K562 (cell line): Measurements from ENCODE around the gene NDFIP1. TPM values are rescaled to one million over a fixed set of nuclear protein-coding genes. Genes with fewer than 3 reads are reported as not detected.
A peak's percentile ranks its signal among the peaks of the same experiment; 100 is the strongest.

Source experiments
- ATAC-seq: fragments of 200-7000 bp; cut with Tn5 transposase; 3 replicates; pipeline ENCODE4 v1.9.1; 2020; ENCODE audit warnings: moderate library complexity
- BruUV-seq: library from RNA; stranded (reverse); fragments of 400-500 nt; replicated peaks from 2 replicates; lab custom pipeline; 2021; lab: Mats Ljungman, UMichigan
- CTCF ChIA-PET: fragments of 300-600 bp; formaldehyde crosslinking; extraction: SDS; loops from one replicate; lab custom pipeline; 2021; ENCODE audit warnings: low intra/inter-chr PET ratio; lab: Yijun Ruan, JAX
- POLR2A ChIA-PET: fragments of 300-600, 350-650 bp; sonication (Branson Sonifier 250); formaldehyde crosslinking; extraction: SDS; loops from one replicate; lab custom pipeline; 2021; ENCODE audit warnings: antibody characterized with exemption, inconsistent platforms; lab: Yijun Ruan, JAX
- DNase-seq, 4 experiments: peaks; one replicate each; pipeline versions ENCODE4 v3.0.0 to v3.0.0-alpha.2; 2011 to 2018; ENCODE audit warnings: low spot score in 3 of 4, mixed read lengths in 3 of 4; ENCODE audit errors: extremely low read depth in 1 of 4
- FAIRE-seq: peaks from 2 replicates; lab custom pipeline; 2011; peaks lifted over from hg19 to GRCh38; lab: Jason Lieb, UNC
- H2AFZ ChIP-seq: 2 replicates; pipeline ENCODE4 v1.6.0; 2011; ENCODE audit warnings: low read depth, low read length, control low read depth, inconsistent platforms
- H3K27ac ChIP-seq: fragments of 200-600 bp; 3 replicates; pipeline ENCODE4 v1.8.0; 2011; ENCODE audit warnings: low read depth, mild to moderate bottlenecking, control low read depth, inconsistent platforms, low read length, moderate library complexity, mixed read lengths; ENCODE audit errors: extremely low read depth
- H3K27me3 ChIP-seq, 2 experiments: fragments of 300-600 bp in 1 of 2; 2 replicates in 1 of 2; 3 replicates in 1 of 2; pipeline versions ENCODE4 v1.6.0 to v1.8.0; 2011; ENCODE audit warnings: inconsistent platforms in 2 of 2, low read length in 2 of 2, mild to moderate bottlenecking in 1 of 2, mixed read lengths in 1 of 2, moderate library complexity in 1 of 2; ENCODE audit not compliant: control insufficient read depth in 2 of 2, insufficient read depth in 2 of 2
- H3K36me3 ChIP-seq: fragments of 300-600 bp; 3 replicates; pipeline ENCODE4 v1.8.0; 2011; ENCODE audit warnings: mild to moderate bottlenecking, low read length, inconsistent platforms; ENCODE audit not compliant: control insufficient read depth, insufficient read depth
- H3K4me1 ChIP-seq, 2 experiments: fragments of 200-600 bp in 1 of 2; replicated peaks in 1 of 2; 2 replicates in 1 of 2; 3 replicates in 1 of 2; pipeline versions ENCODE4 v1.5.1 to v1.8.0; 2011; ENCODE audit warnings: inconsistent platforms in 2 of 2, low read length in 2 of 2, mild to moderate bottlenecking in 1 of 2, mixed read lengths in 1 of 2, moderate library complexity in 1 of 2; ENCODE audit not compliant: control insufficient read depth in 2 of 2, insufficient read depth in 2 of 2
- H3K4me2 ChIP-seq: 2 replicates; pipeline ENCODE4 v1.6.1; 2011; ENCODE audit warnings: low read length, control low read depth, inconsistent platforms, mixed read lengths; ENCODE audit not compliant: insufficient read depth
- H3K4me3 ChIP-seq: fragments of 200-600 bp; sonication (generic), shearing (Covaris generic); 2 replicates; pipeline ENCODE4 v1.5.1; 2016; ENCODE audit warnings: control low read depth, inconsistent platforms
- H3K79me2 ChIP-seq: fragments of 200-600 bp; 3 replicates; pipeline ENCODE4 v1.8.0; 2011; ENCODE audit warnings: low read length, inconsistent platforms; ENCODE audit not compliant: control insufficient read depth, insufficient read depth
- H3K9ac ChIP-seq, 2 experiments: 2 replicates each; pipeline versions ENCODE4 v1.6.0 to v1.6.1; 2011; ENCODE audit warnings: low read depth in 2 of 2, low read length in 2 of 2, control low read depth in 1 of 2, inconsistent platforms in 1 of 2, mild to moderate bottlenecking in 1 of 2, mixed read lengths in 1 of 2; ENCODE audit not compliant: insufficient read depth in 1 of 2
- H3K9me1 ChIP-seq: one replicate; pipeline ENCODE4 v1.6.0; 2011; ENCODE audit warnings: inconsistent platforms, mild to moderate bottlenecking, low read length, moderate library complexity; ENCODE audit not compliant: control insufficient read depth, insufficient read depth
- H3K9me3 ChIP-seq: replicated peaks from 2 replicates; pipeline ENCODE4 v1.5.1; 2011; ENCODE audit warnings: low read depth, low read length, inconsistent platforms; ENCODE audit not compliant: control insufficient read depth, insufficient read depth
- H4K20me1 ChIP-seq: replicated peaks from 2 replicates; pipeline ENCODE4 v1.6.1; 2011; ENCODE audit warnings: low read length, inconsistent platforms, mixed read lengths; ENCODE audit not compliant: control insufficient read depth, insufficient read depth
- ATF7 ChIP-seq: fragments of 450-650 bp; IDR thresholded peaks from 2 replicates; pipeline ENCODE4 v1.7.1; 2014; ENCODE audit warnings: mild to moderate bottlenecking, moderate library complexity
- C11orf30 ChIP-seq: fragments of 450-650 bp; IDR thresholded peaks from 2 replicates; pipeline ENCODE4 v1.6.1; 2016; ENCODE audit warnings: low read depth, mild to moderate bottlenecking
- CC2D1A ChIP-seq: fragments of 450-650 bp; IDR thresholded peaks from 2 replicates; pipeline ENCODE4 v1.6.1; 2017; ENCODE audit warnings: mild to moderate bottlenecking
- PTRF ChIP-seq: fragments of 450-650 bp; IDR thresholded peaks from 2 replicates; pipeline ENCODE4 v1.6.1; 2016; ENCODE audit warnings: mild to moderate bottlenecking, missing genetic modification characterization, missing compliant biosample characterization
- STAG1 ChIP-seq: sonication (generic); formaldehyde crosslinking; IDR thresholded peaks from 2 replicates; pipeline ENCODE4 v1.5.0; 2020; ENCODE audit warnings: missing genetic modification reagents, borderline replicate concordance
- TCF7L2 ChIP-seq: fragments of 150-350 bp; IDR thresholded peaks from 2 replicates; pipeline ENCODE4 v1.6.1; 2016; ENCODE audit warnings: low read depth, mild to moderate bottlenecking, low read length, moderate library complexity
- TOE1 ChIP-seq, 2 experiments: fragments of 450-650 bp in 1 of 2; sonication (generic) in 1 of 2; formaldehyde crosslinking in 1 of 2; IDR thresholded peaks; 2 replicates each; pipeline versions ENCODE4 v1.7.1 to v1.8.0; 2016 to 2022; ENCODE audit warnings: borderline replicate concordance in 2 of 2, mild to moderate bottlenecking in 2 of 2, antibody characterized with exemption in 1 of 2, inconsistent platforms in 1 of 2, low read depth in 1 of 2, missing genetic modification reagents in 1 of 2, moderate library complexity in 1 of 2
- ZNF232 ChIP-seq: sonication (generic); formaldehyde crosslinking; IDR thresholded peaks from 2 replicates; pipeline ENCODE4 v1.8.0; 2022; ENCODE audit warnings: mild to moderate bottlenecking, missing genetic modification reagents
- ZNF263 ChIP-seq: sonication (generic); formaldehyde crosslinking; IDR thresholded peaks from 2 replicates; pipeline ENCODE4 v1.8.0; 2022; ENCODE audit warnings: mild to moderate bottlenecking, missing genetic modification reagents, borderline replicate concordance
- ZNF316 ChIP-seq: fragments of 450-650 bp; IDR thresholded peaks from 2 replicates; pipeline ENCODE4 v1.6.1; 2016
- WGBS: fragments of 100-300 bp; shearing (Covaris generic); methylation state at CpG from one replicate; pipeline ENCODE4 v1.1.6; 2016; ENCODE audit warnings: low coverage, mixed read lengths; ENCODE audit not compliant: insufficient coverage; ENCODE audit errors: missing lambda C conversion rate; 5-methylcytosine and 5-hydroxymethylcytosine counted together
- in situ Hi-C: fragments of 300-500 bp; cut with MboI; formaldehyde crosslinking; loops from 4 replicates; pipeline ENCODE4 v1.15.0; 2018; ENCODE audit warnings: inconsistent platforms, mixed read lengths
- intact Hi-C: fragments of 100-400 bp; cut with micrococcal nuclease; formaldehyde crosslinking; loops from 2 replicates; pipeline ENCODE4 v1.14.2; 2022
- polyA plus RNA-seq, 8 experiments: library from polyadenylated mRNA; depleted of rRNA in 4 of 8; stranded (reverse) in 5 of 8; unstranded in 3 of 8; fragments of >200 nt; fragmentation: Nextera tagmentation in 2 of 8; fragmentation: Illumina TruSeq in 1 of 8; extraction: Ambion mirVana in 2 of 8; extraction: Trizol in 1 of 8; gene quantifications; 2 replicates each; pipeline versions ENCODE4 v1.2.1 to v1.2.3, GENCODE V29; 2011 to 2014; ENCODE audit warnings: inconsistent platforms in 1 of 8, missing spikeins in 1 of 8
- total RNA-seq, 7 experiments: library from RNA; depleted of rRNA in 6 of 7; stranded (reverse); fragments of >200 nt in 6 of 7; fragmentation: Illumina TruSeq in 2 of 7; extraction: Trizol in 2 of 7; gene quantifications; 2 replicates each; pipeline versions ENCODE4 v1.2.1 to v1.2.3, GENCODE V29; 2011 to 2021; ENCODE audit warnings: low replicate concordance in 1 of 7
- TF ChIP-seq, protein P1 (sequence below): sonication (generic); formaldehyde crosslinking; IDR thresholded peaks from 2 replicates; pipeline ENCODE4 v1.9.0; 2022; ENCODE audit warnings: mild to moderate bottlenecking, missing genetic modification reagents
- TF ChIP-seq, protein P2 (sequence below): sonication (generic); formaldehyde crosslinking; IDR thresholded peaks from 2 replicates; pipeline ENCODE4 v1.8.0; 2022; ENCODE audit warnings: mild to moderate bottlenecking, missing genetic modification reagents
- TF ChIP-seq, protein P3 (sequence below): sonication (generic); formaldehyde crosslinking; IDR thresholded peaks from 2 replicates; pipeline ENCODE4 v1.8.0; 2022; ENCODE audit warnings: missing genetic modification reagents, mild to moderate bottlenecking, borderline replicate concordance

Gene NDFIP1
- total and polyA plus RNA-seq, 9 of the 15 experiments (the other 6 are each of a cell fraction or from before 2014, with no cell fraction given): 5.3 to 37.5 (median 31.9) TPM

DNA sequence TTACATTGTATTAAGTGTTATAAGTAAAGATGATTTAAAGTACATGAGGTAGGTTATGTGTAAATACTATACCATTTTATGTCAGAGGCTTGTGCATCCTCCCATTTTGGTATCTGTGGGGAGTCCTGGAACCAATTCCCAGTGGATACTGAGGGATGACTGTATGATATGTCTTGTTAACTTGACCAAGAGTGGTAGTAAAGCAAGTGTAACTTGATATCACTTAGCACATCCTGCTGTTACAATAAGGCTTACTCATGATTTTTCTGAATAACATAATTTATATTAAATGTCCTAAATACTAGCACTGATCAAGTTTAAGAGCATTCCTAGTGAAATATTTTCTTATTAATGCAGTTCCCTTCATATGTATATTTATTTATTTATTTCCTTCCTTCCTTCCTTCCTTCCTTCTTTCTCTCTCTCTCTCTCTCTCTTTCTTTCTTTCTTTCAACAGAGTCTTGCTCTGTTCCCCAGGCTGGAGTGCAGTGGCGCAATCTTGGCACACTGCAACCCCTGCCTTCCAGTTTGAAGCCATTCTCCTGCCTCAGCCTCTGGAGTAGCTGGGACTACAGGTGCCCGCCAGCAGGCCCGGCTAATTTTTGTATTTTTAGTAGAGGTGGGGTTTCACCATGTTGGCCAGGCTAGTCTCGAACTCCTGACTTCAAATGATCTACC lies 7.5 kb downstream of the NDFIP1 start:
- H3K4me3 ChIP-seq: no peak overlapping the region
- WGBS: 87% methylated on average over 4 of the region's 4 CpGs
- DNase-seq (no peak), ATAC-seq (no peak)
- H3K9me3 ChIP-seq: no peaks in the 10 kb centered on the region
- H2AFZ ChIP-seq: no peak overlapping the region
- peaks cover 22% of the 10 kb centered on the region for H3K36me3 ChIP-seq
- H3K79me2 ChIP-seq: peaks cover 85% of the 10 kb centered on the region
- no peaks in the 10 kb centered on the region for H3K27me3 ChIP-seq
- H3K4me2 ChIP-seq: no peak overlapping the region
- TF ChIP-seq TOE1 (IDR thresholded peaks at IDR 0.05; ENCODE audit: borderline replicate concordance): no peak
- TF ChIP-seq TOE1 (CRISPR knock-in tag; IDR thresholded peaks at IDR 0.05; ENCODE audit: borderline replicate concordance, low read depth): no peak
- no peak for TF ChIP-seq STAG1 (CRISPR knock-in tag)
- TF ChIP-seq ATF7: no peak
- no peak for TF ChIP-seq TCF7L2
- TF ChIP-seq, protein P1, sequence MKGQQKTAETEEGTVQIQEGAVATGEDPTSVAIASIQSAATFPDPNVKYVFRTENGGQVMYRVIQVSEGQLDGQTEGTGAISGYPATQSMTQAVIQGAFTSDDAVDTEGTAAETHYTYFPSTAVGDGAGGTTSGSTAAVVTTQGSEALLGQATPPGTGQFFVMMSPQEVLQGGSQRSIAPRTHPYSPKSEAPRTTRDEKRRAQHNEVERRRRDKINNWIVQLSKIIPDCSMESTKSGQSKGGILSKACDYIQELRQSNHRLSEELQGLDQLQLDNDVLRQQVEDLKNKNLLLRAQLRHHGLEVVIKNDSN (CRISPR knock-in tag): no peak
- TF ChIP-seq PTRF (tag): no peak
- TF ChIP-seq ZNF316: peak; percentile 51
- TF ChIP-seq, protein P2, sequence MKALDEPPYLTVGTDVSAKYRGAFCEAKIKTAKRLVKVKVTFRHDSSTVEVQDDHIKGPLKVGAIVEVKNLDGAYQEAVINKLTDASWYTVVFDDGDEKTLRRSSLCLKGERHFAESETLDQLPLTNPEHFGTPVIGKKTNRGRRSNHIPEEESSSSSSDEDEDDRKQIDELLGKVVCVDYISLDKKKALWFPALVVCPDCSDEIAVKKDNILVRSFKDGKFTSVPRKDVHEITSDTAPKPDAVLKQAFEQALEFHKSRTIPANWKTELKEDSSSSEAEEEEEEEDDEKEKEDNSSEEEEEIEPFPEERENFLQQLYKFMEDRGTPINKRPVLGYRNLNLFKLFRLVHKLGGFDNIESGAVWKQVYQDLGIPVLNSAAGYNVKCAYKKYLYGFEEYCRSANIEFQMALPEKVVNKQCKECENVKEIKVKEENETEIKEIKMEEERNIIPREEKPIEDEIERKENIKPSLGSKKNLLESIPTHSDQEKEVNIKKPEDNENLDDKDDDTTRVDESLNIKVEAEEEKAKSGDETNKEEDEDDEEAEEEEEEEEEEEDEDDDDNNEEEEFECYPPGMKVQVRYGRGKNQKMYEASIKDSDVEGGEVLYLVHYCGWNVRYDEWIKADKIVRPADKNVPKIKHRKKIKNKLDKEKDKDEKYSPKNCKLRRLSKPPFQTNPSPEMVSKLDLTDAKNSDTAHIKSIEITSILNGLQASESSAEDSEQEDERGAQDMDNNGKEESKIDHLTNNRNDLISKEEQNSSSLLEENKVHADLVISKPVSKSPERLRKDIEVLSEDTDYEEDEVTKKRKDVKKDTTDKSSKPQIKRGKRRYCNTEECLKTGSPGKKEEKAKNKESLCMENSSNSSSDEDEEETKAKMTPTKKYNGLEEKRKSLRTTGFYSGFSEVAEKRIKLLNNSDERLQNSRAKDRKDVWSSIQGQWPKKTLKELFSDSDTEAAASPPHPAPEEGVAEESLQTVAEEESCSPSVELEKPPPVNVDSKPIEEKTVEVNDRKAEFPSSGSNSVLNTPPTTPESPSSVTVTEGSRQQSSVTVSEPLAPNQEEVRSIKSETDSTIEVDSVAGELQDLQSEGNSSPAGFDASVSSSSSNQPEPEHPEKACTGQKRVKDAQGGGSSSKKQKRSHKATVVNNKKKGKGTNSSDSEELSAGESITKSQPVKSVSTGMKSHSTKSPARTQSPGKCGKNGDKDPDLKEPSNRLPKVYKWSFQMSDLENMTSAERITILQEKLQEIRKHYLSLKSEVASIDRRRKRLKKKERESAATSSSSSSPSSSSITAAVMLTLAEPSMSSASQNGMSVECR (CRISPR knock-in tag): no peak
- TF ChIP-seq ZNF232 (CRISPR knock-in tag): no peak
- TF ChIP-seq, protein P3, sequence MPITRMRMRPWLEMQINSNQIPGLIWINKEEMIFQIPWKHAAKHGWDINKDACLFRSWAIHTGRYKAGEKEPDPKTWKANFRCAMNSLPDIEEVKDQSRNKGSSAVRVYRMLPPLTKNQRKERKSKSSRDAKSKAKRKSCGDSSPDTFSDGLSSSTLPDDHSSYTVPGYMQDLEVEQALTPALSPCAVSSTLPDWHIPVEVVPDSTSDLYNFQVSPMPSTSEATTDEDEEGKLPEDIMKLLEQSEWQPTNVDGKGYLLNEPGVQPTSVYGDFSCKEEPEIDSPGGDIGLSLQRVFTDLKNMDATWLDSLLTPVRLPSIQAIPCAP (CRISPR knock-in tag): no peak
- TF ChIP-seq ZNF263 (CRISPR knock-in tag): no peak
- TF ChIP-seq CC2D1A: no peak
- 0 out of 2 replicates have a peak, but pooled peaks have one; percentile 17 for TF ChIP-seq C11orf30
- TF ChIP-seq, all 486 proteins: peak for 2
- Histone ChIP-seq H3K27ac (no peak overlapping the region), H4K20me1 (0 out of 2 replicates have a peak, but pooled peaks cover 4% of the 10 kb centered on the region), H3K4me1 (peaks cover 4 to 23% of the 10 kb centered on the region in 2 experiments; a peak in 4 of 5 replicates), H3K9ac (no peak overlapping the region), H3K9me1 (no peaks in the 10 kb centered on the region)
- intact Hi-C loops: no loop called here
- in situ Hi-C loops: no loop called here
- FAIRE-seq: no peak
- ChIA-PET CTCF (no interaction called here), POLR2A (interaction anchor here (1.2 kb wide), 1 partner anchor 12 kb away, joined by 4 read pairs; no protein-coding TSS in a partner anchor)
- no TSS peak for BruUV-seq
